ENCODE data around the gene RALA.

The RALA gene

DNA sequence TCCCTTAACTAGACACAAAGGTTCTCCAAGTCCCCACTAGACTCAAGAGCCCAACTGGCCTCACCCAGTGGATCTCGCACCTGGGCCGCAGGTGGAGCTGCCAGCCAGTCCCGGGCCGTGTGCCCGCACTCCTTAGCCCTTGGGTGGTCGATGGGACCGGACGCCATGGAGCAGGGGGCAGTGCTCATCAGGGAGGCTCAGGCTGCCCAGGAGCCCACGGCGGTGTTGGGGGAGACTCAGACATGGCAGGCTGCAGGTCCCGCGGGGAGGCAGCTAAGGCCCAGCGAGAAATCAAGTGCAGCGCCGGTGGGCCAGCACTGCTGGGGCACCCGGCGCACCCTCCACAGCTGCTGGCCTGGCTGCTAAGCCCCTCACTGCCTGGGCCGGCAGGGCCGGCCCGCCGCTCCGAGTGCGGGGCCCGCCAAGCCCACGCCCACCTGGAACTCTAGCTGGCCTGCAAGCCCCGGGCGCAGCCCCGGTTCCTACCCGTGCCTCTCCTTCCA lies 130.5 kb downstream of the RALA start:
- Histone ChIP-seq H3K27me3 (replicated peaks) (no peaks in the 10 kb centered on the region), H3K36me3 (replicated peaks) (no peaks in the 10 kb centered on the region), H3K27ac (peak overlapping the region; percentile 52), H3K4me3 (ENCODE audit: low read depth, low read length) (no peak overlapping the region)
- TF ChIP-seq CTCF (IDR thresholded peaks at IDR 0.05; ENCODE audit: low read depth, low read length, missing control alignments): no peak
- in situ Hi-C loops (cut with HindIII; ENCODE audit: low pct_ligation_motif_present, low sequenced_read_pairs): no loop called here
- no peak for DNase-seq

GRCh38 chr7:39754326-39755120 lies 131.2 kb downstream of the RALA start:
- H3K4me3 ChIP-seq (ENCODE audit: low read depth, low read length): no peak overlapping the region
- in situ Hi-C loops (cut with HindIII; ENCODE audit: low pct_ligation_motif_present, low sequenced_read_pairs): no loop called here
- no peak for TF ChIP-seq CTCF (IDR thresholded peaks at IDR 0.05; ENCODE audit: low read depth, low read length, missing control alignments)
- H3K27ac ChIP-seq: peak overlapping the region; percentile 52
- peak; percentile 45 for DNase-seq
- no peaks in the 10 kb centered on the region for H3K27me3 ChIP-seq (replicated peaks)
- H3K36me3 ChIP-seq (replicated peaks): no peaks in the 10 kb centered on the region

GRCh38 chr7:39757604-39758003 lies 134.2 kb downstream of the RALA start:
- no peak for TF ChIP-seq CTCF (IDR thresholded peaks at IDR 0.05; ENCODE audit: low read depth, low read length, missing control alignments)
- Histone ChIP-seq H3K36me3 (replicated peaks) (no peaks in the 10 kb centered on the region), H3K27me3 (replicated peaks) (no peaks in the 10 kb centered on the region), H3K4me3 (ENCODE audit: low read depth, low read length) (no peak overlapping the region), H3K27ac (no peak overlapping the region)
- in situ Hi-C loops (cut with HindIII; ENCODE audit: low pct_ligation_motif_present, low sequenced_read_pairs): no loop called here
- no peak for DNase-seq

Measured in brain microvascular endothelial cell (primary cell).